Type B pancreatic cell (in vitro differentiated cells): ENCODE results near the gene FKBP1A. TPM values are rescaled to one million over a fixed set of nuclear protein-coding genes. Genes with fewer than 3 reads are reported as not detected.

Experiments used
- DNase-seq: peaks from one replicate; pipeline ENCODE4 v3.0.0; 2021; ENCODE audit warnings: mixed read lengths; ENCODE audit not compliant: unreplicated experiment; ENCODE audit errors: extremely low spot score
- H3K27ac Mint-ChIP-seq: 2 replicates; pipeline ENCODE4 v1.8.0; 2021; ENCODE audit warnings: mild to moderate bottlenecking, mixed read lengths
- H3K27me3 Mint-ChIP-seq: 2 replicates; pipeline ENCODE4 v1.8.0; 2021; ENCODE audit warnings: mixed read lengths
- H3K36me3 Mint-ChIP-seq: 2 replicates; pipeline ENCODE4 v1.8.0; 2021; ENCODE audit warnings: mixed read lengths
- H3K4me1 Mint-ChIP-seq: one replicate; pipeline ENCODE4 v1.8.0; 2021; ENCODE audit warnings: mixed read lengths; ENCODE audit not compliant: unreplicated experiment
- H3K4me3 Mint-ChIP-seq: 2 replicates; pipeline ENCODE4 v1.8.0; 2021; ENCODE audit warnings: mild to moderate bottlenecking, mixed read lengths
- H3K9me3 Mint-ChIP-seq: 2 replicates; pipeline ENCODE4 v1.8.0; 2021; ENCODE audit warnings: mixed read lengths
- total RNA-seq: library from RNA; stranded (reverse); gene quantifications from 2 replicates; pipeline ENCODE4 v1.2.1, GENCODE V29; 2021; ENCODE audit warnings: low replicate concordance
- TF ChIP-seq, protein P1 (sequence below): fragments of 200-600 bp; sonication (generic); conservative IDR thresholded peaks from 2 replicates; pipeline ENCODE4 v1.5.0; 2021; ENCODE audit warnings: antibody characterized with exemption, mild to moderate bottlenecking

FKBP1A gene
- total RNA-seq, 1 donor from 2014 or later, result 149 TPM

DNA sequence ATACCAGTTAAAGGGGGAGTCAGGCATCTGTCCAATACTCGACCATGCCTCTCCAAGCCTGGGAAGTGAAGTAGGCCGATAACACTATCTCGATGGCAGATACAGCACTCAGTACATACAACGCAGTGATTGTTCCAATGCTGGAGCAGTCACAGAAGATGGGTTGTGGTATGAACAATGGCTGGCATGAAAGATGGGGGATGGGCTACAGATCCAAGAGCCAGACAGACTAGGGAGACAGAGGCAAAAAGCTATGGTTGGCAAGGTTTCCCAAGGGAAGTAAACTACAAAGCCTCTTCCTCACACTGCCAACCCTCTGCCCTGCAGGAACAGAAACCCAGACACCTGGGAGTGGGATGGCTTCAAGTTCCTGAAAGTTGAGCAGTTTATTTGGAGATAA is 19.2 kb downstream of the FKBP1A start:
- DNase-seq, result no peak
- Mint-ChIP-seq H3K4me3 (no peak overlapping the region), H3K9me3 (no peaks in the 10 kb centered on the region), H3K27ac (no peak overlapping the region), H3K36me3 (peaks cover 5% of the 10 kb centered on the region), H3K4me1 (peaks cover 31% of the 10 kb centered on the region), H3K27me3 (no peaks in the 10 kb centered on the region)
- TF ChIP-seq, protein P1, sequence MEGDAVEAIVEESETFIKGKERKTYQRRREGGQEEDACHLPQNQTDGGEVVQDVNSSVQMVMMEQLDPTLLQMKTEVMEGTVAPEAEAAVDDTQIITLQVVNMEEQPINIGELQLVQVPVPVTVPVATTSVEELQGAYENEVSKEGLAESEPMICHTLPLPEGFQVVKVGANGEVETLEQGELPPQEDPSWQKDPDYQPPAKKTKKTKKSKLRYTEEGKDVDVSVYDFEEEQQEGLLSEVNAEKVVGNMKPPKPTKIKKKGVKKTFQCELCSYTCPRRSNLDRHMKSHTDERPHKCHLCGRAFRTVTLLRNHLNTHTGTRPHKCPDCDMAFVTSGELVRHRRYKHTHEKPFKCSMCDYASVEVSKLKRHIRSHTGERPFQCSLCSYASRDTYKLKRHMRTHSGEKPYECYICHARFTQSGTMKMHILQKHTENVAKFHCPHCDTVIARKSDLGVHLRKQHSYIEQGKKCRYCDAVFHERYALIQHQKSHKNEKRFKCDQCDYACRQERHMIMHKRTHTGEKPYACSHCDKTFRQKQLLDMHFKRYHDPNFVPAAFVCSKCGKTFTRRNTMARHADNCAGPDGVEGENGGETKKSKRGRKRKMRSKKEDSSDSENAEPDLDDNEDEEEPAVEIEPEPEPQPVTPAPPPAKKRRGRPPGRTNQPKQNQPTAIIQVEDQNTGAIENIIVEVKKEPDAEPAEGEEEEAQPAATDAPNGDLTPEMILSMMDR, result no peak

DNA sequence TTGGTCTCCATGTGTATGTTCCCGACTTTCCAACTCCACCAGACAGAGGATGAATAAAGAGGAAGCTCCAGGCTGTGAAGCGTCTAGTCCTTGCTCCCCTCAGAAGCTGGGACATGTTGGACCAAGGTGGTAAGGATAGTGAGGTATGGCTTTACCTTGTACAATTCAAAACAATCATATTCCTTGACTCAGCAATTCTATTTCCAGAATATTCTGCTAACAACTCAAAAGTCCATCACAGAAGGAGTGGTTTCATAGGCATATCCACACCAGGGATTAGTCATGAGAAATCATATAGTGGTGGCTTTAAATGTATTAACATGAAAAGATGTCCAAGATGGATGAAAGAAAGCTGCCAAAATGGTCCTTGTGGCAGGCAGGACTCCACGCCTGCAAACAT is 19.8 kb downstream of the FKBP1A start:
- no peak overlapping the region for H3K27ac Mint-ChIP-seq
- H3K9me3 Mint-ChIP-seq, result no peaks in the 10 kb centered on the region
- no peaks in the 10 kb centered on the region for H3K27me3 Mint-ChIP-seq
- no peak overlapping the region for H3K4me3 Mint-ChIP-seq
- TF ChIP-seq, protein P1, result no peak
- peaks cover 7% of the 10 kb centered on the region for H3K36me3 Mint-ChIP-seq
- H3K4me1 Mint-ChIP-seq, result peaks cover 26% of the 10 kb centered on the region
- no peak for DNase-seq

DNA sequence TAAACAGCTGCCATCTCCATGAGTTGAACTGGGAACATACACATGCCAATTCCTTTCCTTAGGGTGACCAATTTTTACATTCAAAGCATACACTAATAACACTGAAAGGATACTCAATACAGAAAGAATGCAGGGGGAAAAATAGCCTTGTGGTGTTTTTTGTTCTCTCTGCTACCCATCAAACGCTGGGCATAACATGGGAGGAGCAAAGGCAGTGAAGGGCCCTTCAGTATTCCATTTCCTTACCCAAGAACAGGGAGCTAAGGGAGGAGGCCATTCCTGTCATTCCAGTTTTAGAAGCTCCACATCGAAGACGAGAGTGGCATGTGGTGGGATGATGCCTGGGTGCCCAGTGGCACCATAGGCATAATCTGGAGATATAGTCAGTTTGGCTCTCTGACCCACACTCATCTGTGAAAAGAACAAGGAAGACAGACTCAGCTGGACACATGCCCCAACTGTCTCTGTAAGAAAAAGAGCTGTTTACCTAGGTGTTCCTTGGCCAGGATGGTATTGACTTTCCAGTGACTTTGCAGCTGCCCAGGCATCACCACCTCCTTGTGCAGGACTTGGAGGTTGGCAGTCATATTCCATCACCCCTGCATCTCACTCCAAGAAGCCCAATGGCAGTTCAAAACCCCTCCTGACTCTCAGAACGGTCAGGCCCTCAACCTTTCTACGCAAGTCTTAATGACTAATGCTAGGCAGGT is 20.9 kb downstream of the FKBP1A start:
- no peak overlapping the region for H3K27ac Mint-ChIP-seq
- no peak overlapping the region for H3K4me3 Mint-ChIP-seq
- no peaks in the 10 kb centered on the region for H3K27me3 Mint-ChIP-seq
- no peak for DNase-seq
- H3K4me1 Mint-ChIP-seq, result peaks cover 17% of the 10 kb centered on the region
- no peaks in the 10 kb centered on the region for H3K9me3 Mint-ChIP-seq
- H3K36me3 Mint-ChIP-seq, result peaks cover 15% of the 10 kb centered on the region
- TF ChIP-seq, protein P1, result no peak

DNA sequence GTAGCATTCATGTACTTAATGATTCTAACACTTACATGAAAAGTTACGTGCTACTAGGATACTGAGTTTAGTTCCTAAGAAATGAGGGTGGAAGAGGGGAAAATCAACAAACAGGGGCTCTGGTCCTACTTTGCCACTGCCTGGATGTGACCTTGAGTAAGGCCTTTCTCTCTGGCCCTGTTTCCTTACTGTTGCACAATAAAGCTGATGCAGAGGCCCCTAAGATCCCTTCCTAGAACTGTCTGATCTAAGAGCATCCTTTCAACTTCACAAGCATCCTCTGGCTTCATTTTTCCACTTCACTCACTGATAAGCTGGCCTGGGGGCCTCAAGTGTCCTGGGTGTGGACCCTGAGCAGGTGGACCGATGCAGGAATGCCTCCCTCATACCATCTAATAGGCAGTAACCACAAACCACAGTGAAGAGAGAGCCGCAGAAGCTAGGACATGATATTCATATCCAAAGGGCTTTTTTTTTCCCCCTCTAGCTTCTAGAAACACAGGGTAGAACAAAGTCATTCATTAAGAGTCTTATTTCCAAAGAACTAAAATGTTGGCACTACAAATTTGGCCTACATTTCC is 21.6 kb downstream of the FKBP1A start:
- Mint-ChIP-seq H3K36me3 (peaks cover 19% of the 10 kb centered on the region), H3K4me3 (no peak overlapping the region), H3K27me3 (no peaks in the 10 kb centered on the region), H3K27ac (no peak overlapping the region), H3K4me1 (peaks cover 13% of the 10 kb centered on the region), H3K9me3 (no peaks in the 10 kb centered on the region)
- DNase-seq, result no peak
- TF ChIP-seq, protein P1, result no peak

DNA sequence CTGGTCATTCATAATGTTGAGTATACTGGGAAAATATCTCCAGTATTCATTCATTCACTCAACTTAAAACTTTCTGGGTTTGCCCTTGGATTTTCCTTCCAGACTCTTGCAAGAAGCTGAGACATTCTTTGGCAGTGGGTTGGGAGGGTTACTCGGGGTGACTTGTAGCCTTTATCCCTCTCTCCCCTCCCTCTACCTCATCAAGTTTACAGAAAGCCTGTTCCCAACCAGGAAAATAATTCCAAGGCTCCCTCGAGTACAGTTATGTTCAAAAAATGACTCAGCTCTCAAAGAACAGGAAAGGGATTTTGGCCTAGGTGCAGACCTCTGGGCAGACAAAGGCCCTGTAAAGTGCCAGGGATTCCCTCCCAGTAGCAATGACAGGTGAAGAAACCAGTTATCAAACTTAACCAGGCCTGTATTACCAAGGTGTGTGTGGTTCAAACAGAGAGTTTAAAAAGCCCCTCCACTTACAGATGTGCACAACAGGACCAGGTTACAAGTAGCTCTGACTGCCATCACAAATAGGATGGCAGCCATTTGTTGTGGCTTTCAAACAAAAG is 22.2 kb downstream of the FKBP1A start:
- no peak overlapping the region for H3K4me3 Mint-ChIP-seq
- peaks cover 19% of the 10 kb centered on the region for H3K36me3 Mint-ChIP-seq
- no peaks in the 10 kb centered on the region for H3K9me3 Mint-ChIP-seq
- no peak for DNase-seq
- TF ChIP-seq, protein P1, result no peak
- peaks cover 6% of the 10 kb centered on the region for H3K4me1 Mint-ChIP-seq
- no peaks in the 10 kb centered on the region for H3K27me3 Mint-ChIP-seq
- H3K27ac Mint-ChIP-seq, result no peak overlapping the region
